NB4 (cell line): ENCODE results near the gene MRPL18.

Source experiments
- CTCF ChIP-seq: IDR thresholded peaks from one replicate; pipeline ENCODE4 v1.5.1; 2012; ENCODE audit warnings: low read depth, low read length
- MAX ChIP-seq: IDR thresholded peaks from 2 replicates; pipeline ENCODE4 v1.6.1; 2011; ENCODE audit warnings: low read depth, low read length

GRCh38 chr6:159769470-159769869, 20.8 kb upstream of the MRPL18 start:
- TF ChIP-seq CTCF (no peak), MAX (no peak)
